Upper lobe of left lung (tissue), 6 donors: ENCODE data around the gene RIBC2. TPM values are rescaled to one million over a fixed set of nuclear protein-coding genes. Genes with fewer than 3 reads are reported as not detected.

ENCODE experiments used
- ATAC-seq, 2 donors: fragments of 200-7000 bp; cut with Tn5 transposase; one replicate each; pipeline ENCODE4 v1.9.1; 2022; ENCODE audit warnings: mild to moderate bottlenecking in 2 of 2, moderate library complexity in 2 of 2; ENCODE audit not compliant: low FRiP score in 2 of 2
- DNase-seq, 2 donors: peaks; one replicate each; pipeline ENCODE4 v3.0.0-alpha.2; 2019 to 2020
- H3K27ac ChIP-seq, 4 donors: fragments of 200-600 bp; sonication (generic); one replicate each; pipeline ENCODE4 v1.5.1; 2016 to 2019
- H3K27me3 ChIP-seq, 4 donors: fragments of 200-600 bp; sonication (generic); one replicate each; pipeline ENCODE4 v1.5.1; 2017 to 2019
- H3K36me3 ChIP-seq, 4 donors: fragments of 200-600 bp; sonication (generic); one replicate each; pipeline ENCODE4 v1.5.1; 2016 to 2019
- H3K4me1 ChIP-seq, 4 donors: fragments of 200-600 bp; sonication (generic); one replicate each; pipeline ENCODE4 v1.5.1; 2018 to 2019
- H3K4me3 ChIP-seq, 4 donors: fragments of 200-600 bp; sonication (generic); one replicate each; pipeline ENCODE4 v1.5.1; 2017 to 2019; ENCODE audit warnings: mild to moderate bottlenecking in 2 of 4, moderate library complexity in 1 of 4
- H3K9me3 ChIP-seq, 4 donors: fragments of 200-600 bp; sonication (generic); one replicate each; pipeline ENCODE4 v1.5.1; 2018 to 2019
- CTCF ChIP-seq, 6 experiments: fragments of 450-650 bp in 4 of 6; fragments of 200-600 bp in 2 of 6; sonication (generic) in 2 of 6; IDR thresholded peaks; one replicate each; pipeline ENCODE4 v1.5.1; 2016 to 2019; ENCODE audit warnings: antibody characterized with exemption in 6 of 6
- EP300 ChIP-seq, 4 donors: sonication (generic); formaldehyde crosslinking; IDR thresholded peaks; one replicate each; pipeline ENCODE4 v1.5.1; 2017; ENCODE audit warnings: antibody characterized with exemption in 4 of 4, control low read depth in 2 of 4
- POLR2A ChIP-seq, 4 donors: fragments of 450-650 bp; IDR thresholded peaks; one replicate each; pipeline ENCODE4 v1.5.1; 2016 to 2017; ENCODE audit warnings: antibody characterized with exemption in 4 of 4, mild to moderate bottlenecking in 2 of 4
- POLR2AphosphoS5 ChIP-seq, 2 donors: sonication (generic); formaldehyde crosslinking; IDR thresholded peaks; one replicate each; pipeline ENCODE4 v1.5.1; 2017; ENCODE audit warnings: antibody characterized with exemption in 2 of 2
- WGBS, 2 donors: methylation state at CpG; one replicate each; pipeline ENCODE4 v1.1.5; 2017 to 2018; 5-methylcytosine and 5-hydroxymethylcytosine counted together
- total RNA-seq, 6 donors: library from RNA; depleted of rRNA in 4 of 6; stranded (reverse); fragments of >200 nt in 4 of 6; gene quantifications; one replicate each; pipeline versions ENCODE4 v1.1.0 to v1.2.1, GENCODE V29; 2016 to 2021
- donor health status: DM: no; HTN: no; CAD: no; lungs with moderate emphysema.
- donor health status: DM: no; HTN: yes; CAD: no; lungs with severe emphysema.

The RIBC2 gene
- total RNA-seq, 6 donors from 2014 or later: 1.4 to 16.7 (median 3.5) TPM; not detected in 1

DNA sequence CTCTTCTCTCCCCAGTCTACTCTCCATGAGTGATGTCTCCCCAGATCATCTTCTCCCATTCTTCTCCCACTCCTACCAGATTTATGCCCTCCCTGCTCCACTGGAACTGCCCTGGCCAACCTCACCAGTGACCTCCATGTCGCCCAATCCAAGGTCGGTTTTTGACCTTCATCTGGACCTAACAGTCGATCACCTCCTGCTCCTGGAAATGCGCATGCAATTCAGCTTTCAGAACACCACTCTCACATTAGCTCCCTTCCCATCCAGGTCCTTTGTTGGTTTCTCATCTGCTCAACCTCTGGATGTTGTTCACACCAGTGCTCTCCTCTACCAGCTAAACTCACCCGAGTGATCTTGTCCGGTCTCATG is 5.3 kb downstream of the RIBC2 start:
- WGBS, 2 donors: 97 to 98% methylated on average over 6 of the region's 6 CpGs
- DNase-seq: no peak
- Histone ChIP-seq H3K9me3 (no peaks in the 10 kb centered on the region), H3K27ac (no peak overlapping the region), H3K27me3 (no peaks in the 10 kb centered on the region), H3K4me1 (peaks cover 0 to 7% (median 4%) of the 10 kb centered on the region in 4 donors), H3K36me3 (no peaks in the 10 kb centered on the region), H3K4me3 (no peak overlapping the region)
- TF ChIP-seq POLR2AphosphoS5 (IDR thresholded peaks at IDR 0.05) (no peak), CTCF (IDR thresholded peaks at IDR 0.05) (no peak), EP300 (IDR thresholded peaks at IDR 0.05) (no peak), POLR2A (IDR thresholded peaks at IDR 0.05) (no peak)
- no peak for ATAC-seq

GRCh38 chr22:45420011-45420410 is 6.5 kb downstream of the RIBC2 start:
- 80 to 82% methylated on average over 4 of the region's 4 CpGs for WGBS, 2 donors
- H3K36me3 ChIP-seq: no peaks in the 10 kb centered on the region
- no peaks in the 10 kb centered on the region for H3K9me3 ChIP-seq
- H3K4me1 ChIP-seq: peaks cover 0 to 4% (median 0%) of the 10 kb centered on the region in 4 donors
- H3K4me3 ChIP-seq: no peak overlapping the region
- H3K27ac ChIP-seq: no peak overlapping the region
- no peak for ATAC-seq
- no peak for DNase-seq
- H3K27me3 ChIP-seq: no peaks in the 10 kb centered on the region
- TF ChIP-seq CTCF (IDR thresholded peaks at IDR 0.05): no peak
- no peak for TF ChIP-seq EP300 (IDR thresholded peaks at IDR 0.05)
- no peak for TF ChIP-seq POLR2AphosphoS5 (IDR thresholded peaks at IDR 0.05)
- no peak for TF ChIP-seq POLR2A (IDR thresholded peaks at IDR 0.05)

DNA sequence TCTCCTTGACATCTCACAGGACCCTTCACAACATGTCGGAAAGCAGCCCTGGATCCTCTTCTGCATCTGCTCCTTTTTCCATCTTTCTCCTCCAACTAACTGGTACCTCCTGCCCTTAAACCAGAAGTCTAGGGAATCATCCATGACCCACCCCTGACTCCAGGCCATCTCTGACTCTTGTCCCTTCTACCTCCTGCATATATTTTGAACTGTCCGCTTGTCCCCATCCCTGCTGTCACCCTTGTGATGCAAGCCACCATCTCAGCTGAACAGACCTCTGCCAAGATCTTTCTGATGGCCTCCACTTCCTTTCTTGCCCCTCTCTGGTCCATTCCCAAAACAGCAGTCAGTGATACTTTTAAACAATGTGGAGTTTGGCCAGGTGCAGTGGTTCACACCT is 7.0 kb downstream of the RIBC2 start:
- H3K27ac ChIP-seq: no peak overlapping the region
- no peak for DNase-seq
- no peak for ATAC-seq
- WGBS, 2 donors: 98 to 100% methylated on average over 2 of the region's 2 CpGs
- no peaks in the 10 kb centered on the region for H3K9me3 ChIP-seq
- H3K27me3 ChIP-seq: no peaks in the 10 kb centered on the region
- no peaks in the 10 kb centered on the region for H3K36me3 ChIP-seq
- TF ChIP-seq CTCF (IDR thresholded peaks at IDR 0.05) (no peak), POLR2AphosphoS5 (IDR thresholded peaks at IDR 0.05) (no peak), POLR2A (IDR thresholded peaks at IDR 0.05) (no peak)
- no peak overlapping the region for H3K4me3 ChIP-seq
- peaks cover 0 to 4% (median 0%) of the 10 kb centered on the region in 4 donors for H3K4me1 ChIP-seq

DNA sequence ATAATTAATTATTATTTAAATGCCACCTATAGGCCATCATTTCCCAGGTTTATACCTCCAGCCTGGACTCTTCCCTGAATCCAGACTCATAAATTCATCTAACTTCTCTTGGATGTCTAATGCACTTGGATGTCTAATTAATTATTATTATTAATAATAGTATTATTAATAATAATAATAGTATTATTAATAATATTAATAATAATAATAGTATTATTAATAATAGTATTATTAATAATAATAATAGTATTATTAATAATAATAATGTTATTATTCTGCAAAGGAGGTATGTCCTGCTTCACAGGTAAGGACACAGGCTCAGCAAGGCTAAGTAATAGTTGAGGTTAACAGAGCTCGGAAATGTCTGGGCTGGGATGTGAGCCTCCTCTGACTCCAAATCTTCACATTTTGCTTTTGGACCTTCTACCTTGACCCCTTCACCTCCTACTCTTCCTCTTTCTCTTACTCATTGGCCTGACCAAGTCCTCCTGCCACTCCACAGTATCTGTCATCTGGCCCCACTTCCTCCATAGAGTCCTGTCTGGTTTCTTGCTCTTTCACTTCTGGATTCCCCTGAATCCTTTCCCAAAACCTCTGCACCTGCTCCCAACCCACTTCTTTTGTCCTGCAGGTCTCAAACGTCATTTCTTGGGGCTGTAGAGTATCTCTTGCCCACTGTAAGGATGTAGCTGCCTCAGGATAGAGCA is 8.0 kb downstream of the RIBC2 start:
- Histone ChIP-seq H3K4me1 (peaks cover 0 to 4% (median 0%) of the 10 kb centered on the region in 4 donors), H3K4me3 (no peak overlapping the region), H3K9me3 (no peaks in the 10 kb centered on the region), H3K36me3 (no peaks in the 10 kb centered on the region), H3K27me3 (no peaks in the 10 kb centered on the region), H3K27ac (no peak overlapping the region)
- TF ChIP-seq POLR2A (IDR thresholded peaks at IDR 0.05) (no peak), CTCF (IDR thresholded peaks at IDR 0.05) (no peak), POLR2AphosphoS5 (IDR thresholded peaks at IDR 0.05) (no peak), EP300 (IDR thresholded peaks at IDR 0.05) (no peak)
- DNase-seq (no peak), ATAC-seq (no peak)
- 75 to 76% methylated on average over 2 of the region's 2 CpGs for WGBS, 2 donors
